ENCODE data around the gene MED31. TPM values are rescaled to one million over a fixed set of nuclear protein-coding genes. Genes with fewer than 3 reads are reported as not detected.

The MED31 gene
- total and polyA plus RNA-seq, 2 experiments from 2014 or later = 13.8 to 44.2 TPM

DNA sequence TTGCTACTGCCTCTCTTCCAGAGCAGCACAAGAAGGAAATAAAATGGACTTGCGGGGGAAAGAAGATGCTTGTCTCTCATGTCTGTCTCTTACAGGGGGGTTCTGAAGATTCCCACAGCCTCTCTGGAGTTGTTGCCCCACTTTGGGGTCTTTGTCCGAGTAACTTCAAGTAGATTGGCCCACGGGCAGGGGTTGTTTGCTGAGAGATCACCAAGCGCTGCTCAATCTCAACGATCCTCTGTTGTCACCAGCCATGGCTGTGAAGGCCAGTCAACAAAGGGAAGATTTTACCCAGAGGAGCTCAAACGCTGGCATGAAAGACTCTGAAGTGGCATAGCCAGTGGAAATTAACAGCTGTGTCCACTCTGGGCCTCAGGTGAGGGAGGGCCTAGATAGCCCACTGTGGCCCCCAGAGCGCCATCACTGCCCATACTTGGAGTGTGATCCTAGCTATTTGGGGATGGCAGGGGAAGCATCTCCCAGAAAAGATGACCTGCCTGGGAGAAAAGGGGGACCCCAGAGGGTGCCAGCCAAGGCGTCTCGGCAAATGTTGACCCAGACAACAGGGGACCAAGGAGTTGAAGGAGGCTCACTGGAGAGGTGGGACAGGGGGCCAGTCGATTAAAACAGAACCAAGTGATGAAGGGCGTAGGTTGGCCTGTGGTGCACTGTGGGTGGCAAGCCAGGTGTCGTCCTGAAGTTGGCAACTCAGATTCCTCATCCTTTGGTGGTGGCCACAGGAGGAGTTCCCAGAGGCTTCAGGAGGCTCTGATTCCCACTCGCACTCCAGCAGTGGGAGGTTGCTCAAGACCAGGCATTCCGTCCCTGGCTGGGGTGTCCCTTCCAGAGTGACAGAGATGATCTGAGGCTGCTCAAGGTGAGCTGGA, 33.7 kb upstream of the MED31 start:
- Histone ChIP-seq H2AFZ (no peak overlapping the region), H3K9me3 (ENCODE audit: low read depth) (no peaks in the 10 kb centered on the region), H3K79me2 (no peaks in the 10 kb centered on the region), H3K27ac (no peak overlapping the region), H3K4me1 (ENCODE audit: insufficient read depth) (peaks cover 3% of the 10 kb centered on the region), H3K4me3 (no peak overlapping the region), H3K4me2 (no peak overlapping the region), H3K9me2 (replicated peaks; ENCODE audit: insufficient read depth) (no peaks in the 10 kb centered on the region), H4K20me1 (ENCODE audit: insufficient read depth, poor library complexity, severe bottlenecking) (no peaks in the 10 kb centered on the region), H3K27me3 (no peaks in the 10 kb centered on the region), H3K36me3 (replicated peaks; ENCODE audit: insufficient read depth, low read depth) (no peaks in the 10 kb centered on the region)
- WGBS (ENCODE audit: low lambda C conversion rate, missing lambda C conversion rate) = 80% methylated on average over 14 of the region's 14 CpGs
- no peak for TF ChIP-seq EZH2phosphoT487 (IDR thresholded peaks at IDR 0.05; ENCODE audit: low read depth, severe bottlenecking, unreplicated experiment)
- TF ChIP-seq, protein P1, sequence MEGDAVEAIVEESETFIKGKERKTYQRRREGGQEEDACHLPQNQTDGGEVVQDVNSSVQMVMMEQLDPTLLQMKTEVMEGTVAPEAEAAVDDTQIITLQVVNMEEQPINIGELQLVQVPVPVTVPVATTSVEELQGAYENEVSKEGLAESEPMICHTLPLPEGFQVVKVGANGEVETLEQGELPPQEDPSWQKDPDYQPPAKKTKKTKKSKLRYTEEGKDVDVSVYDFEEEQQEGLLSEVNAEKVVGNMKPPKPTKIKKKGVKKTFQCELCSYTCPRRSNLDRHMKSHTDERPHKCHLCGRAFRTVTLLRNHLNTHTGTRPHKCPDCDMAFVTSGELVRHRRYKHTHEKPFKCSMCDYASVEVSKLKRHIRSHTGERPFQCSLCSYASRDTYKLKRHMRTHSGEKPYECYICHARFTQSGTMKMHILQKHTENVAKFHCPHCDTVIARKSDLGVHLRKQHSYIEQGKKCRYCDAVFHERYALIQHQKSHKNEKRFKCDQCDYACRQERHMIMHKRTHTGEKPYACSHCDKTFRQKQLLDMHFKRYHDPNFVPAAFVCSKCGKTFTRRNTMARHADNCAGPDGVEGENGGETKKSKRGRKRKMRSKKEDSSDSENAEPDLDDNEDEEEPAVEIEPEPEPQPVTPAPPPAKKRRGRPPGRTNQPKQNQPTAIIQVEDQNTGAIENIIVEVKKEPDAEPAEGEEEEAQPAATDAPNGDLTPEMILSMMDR (IDR thresholded peaks at IDR 0.05; ENCODE audit: poor library complexity) = no peak
- TF ChIP-seq EZH2 (IDR thresholded peaks at IDR 0.05; ENCODE audit: borderline replicate concordance) = no peak
- DNase-seq (ENCODE audit: low spot score) = no peak

DNA sequence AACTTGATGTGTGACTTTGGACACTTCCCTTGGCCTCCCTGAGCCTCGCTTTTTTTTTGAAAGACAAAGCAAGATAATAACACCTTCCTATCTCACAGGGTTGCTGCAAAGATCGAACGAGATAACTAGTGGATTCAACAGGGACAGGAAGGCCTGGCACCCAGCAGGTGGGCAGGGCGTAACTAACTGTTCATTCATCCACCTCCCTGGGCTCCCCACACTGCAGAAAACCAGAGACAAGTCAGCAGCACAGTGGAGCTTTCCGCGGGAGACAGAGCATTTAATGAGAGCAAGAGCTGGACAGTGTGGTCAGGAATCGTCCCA, 33.0 kb upstream of the MED31 start:
- Histone ChIP-seq H3K4me2 (no peak overlapping the region), H4K20me1 (ENCODE audit: insufficient read depth, poor library complexity, severe bottlenecking) (no peaks in the 10 kb centered on the region), H3K4me3 (no peak overlapping the region), H3K9me2 (replicated peaks; ENCODE audit: insufficient read depth) (no peaks in the 10 kb centered on the region), H3K27ac (no peak overlapping the region), H3K36me3 (replicated peaks; ENCODE audit: insufficient read depth, low read depth) (no peaks in the 10 kb centered on the region), H3K79me2 (no peaks in the 10 kb centered on the region), H3K9me3 (ENCODE audit: low read depth) (no peaks in the 10 kb centered on the region), H2AFZ (no peak overlapping the region), H3K27me3 (no peaks in the 10 kb centered on the region), H3K4me1 (ENCODE audit: insufficient read depth) (peaks cover 3% of the 10 kb centered on the region)
- 55% methylated on average over 7 of the region's 7 CpGs for WGBS (ENCODE audit: low lambda C conversion rate, missing lambda C conversion rate)
- TF ChIP-seq EZH2 (IDR thresholded peaks at IDR 0.05; ENCODE audit: borderline replicate concordance) (no peak), EZH2phosphoT487 (IDR thresholded peaks at IDR 0.05; ENCODE audit: low read depth, severe bottlenecking, unreplicated experiment) (no peak)
- TF ChIP-seq, protein P1 (IDR thresholded peaks at IDR 0.05; ENCODE audit: poor library complexity) = no peak
- no peak for DNase-seq (ENCODE audit: low spot score)

DNA sequence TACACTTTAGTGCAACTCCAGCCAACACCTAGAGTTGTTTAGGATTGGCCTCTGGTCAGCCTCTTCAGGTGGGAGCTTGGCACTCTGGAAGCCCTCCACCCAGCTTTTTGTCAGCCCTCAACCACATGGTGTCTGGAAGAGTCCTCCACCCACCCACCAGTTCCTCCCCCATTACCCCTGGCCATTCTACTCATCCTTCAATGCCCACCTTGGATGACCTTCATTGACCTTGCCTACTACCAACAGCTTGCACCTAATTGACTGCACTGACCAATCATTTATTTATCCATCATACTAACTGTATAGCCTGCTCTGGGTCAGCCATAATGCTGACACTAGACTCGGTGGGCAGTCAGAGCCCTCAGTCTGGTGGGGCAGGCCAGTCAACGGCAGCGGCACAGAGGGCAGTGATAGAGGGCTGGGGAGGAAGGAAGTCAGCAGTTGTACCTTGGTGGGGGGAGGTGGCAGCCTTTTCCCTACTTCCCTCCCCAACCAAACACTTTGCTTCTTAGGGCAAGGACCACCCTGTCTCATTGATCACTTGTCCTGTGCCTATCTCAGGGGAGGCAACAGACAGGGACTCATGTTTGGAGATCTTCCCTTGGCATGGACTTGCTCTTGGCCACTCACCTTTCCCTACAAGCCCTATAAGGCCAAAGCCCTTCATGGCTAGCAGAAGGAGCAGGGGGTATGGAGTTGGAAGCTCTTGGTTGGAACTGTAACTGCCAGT, 32.5 kb upstream of the MED31 start:
- Histone ChIP-seq H4K20me1 (ENCODE audit: insufficient read depth, poor library complexity, severe bottlenecking) (no peaks in the 10 kb centered on the region), H3K79me2 (no peaks in the 10 kb centered on the region), H3K27ac (no peak overlapping the region), H3K9me2 (replicated peaks; ENCODE audit: insufficient read depth) (no peaks in the 10 kb centered on the region), H3K27me3 (no peaks in the 10 kb centered on the region), H3K4me3 (no peak overlapping the region), H3K9me3 (ENCODE audit: low read depth) (no peaks in the 10 kb centered on the region), H3K4me2 (no peak overlapping the region), H2AFZ (no peak overlapping the region), H3K36me3 (replicated peaks; ENCODE audit: insufficient read depth, low read depth) (no peaks in the 10 kb centered on the region), H3K4me1 (ENCODE audit: insufficient read depth) (peaks cover 3% of the 10 kb centered on the region)
- no peak for DNase-seq (ENCODE audit: low spot score)
- TF ChIP-seq EZH2phosphoT487 (IDR thresholded peaks at IDR 0.05; ENCODE audit: low read depth, severe bottlenecking, unreplicated experiment) (no peak), EZH2 (IDR thresholded peaks at IDR 0.05; ENCODE audit: borderline replicate concordance) (no peak)
- TF ChIP-seq, protein P1 (IDR thresholded peaks at IDR 0.05; ENCODE audit: poor library complexity) = no peak
- 89% methylated on average over 3 of the region's 3 CpGs for WGBS (ENCODE audit: low lambda C conversion rate, missing lambda C conversion rate)
